GM10248 (cell line): Measurements from ENCODE around the gene LHPP.

Experiments
- CTCF ChIA-PET: fragments of 300-600 bp; sonication (Branson Sonifier 250); formaldehyde crosslinking; extraction: SDS; loops from one replicate; lab custom pipeline; 2021; ENCODE audit warnings: antibody characterized with exemption; lab: Yijun Ruan, JAX
- POLR2A ChIA-PET: fragments of 350-650 bp; sonication (Branson Sonifier 250); formaldehyde crosslinking; extraction: SDS; loops from one replicate; lab custom pipeline; 2020; ENCODE audit warnings: antibody characterized with exemption; lab: Yijun Ruan, JAX
- DNase-seq: peaks from one replicate; pipeline ENCODE4 v3.0.0; 2012; ENCODE audit errors: extremely low spot score
- TF ChIP-seq, protein P1 (sequence below): IDR thresholded peaks from 2 replicates; pipeline ENCODE4 v1.5.1; 2012; ENCODE audit warnings: mild to moderate bottlenecking, low read depth; ENCODE audit errors: extremely low read depth, missing control alignments, control extremely low read depth

The LHPP gene

DNA sequence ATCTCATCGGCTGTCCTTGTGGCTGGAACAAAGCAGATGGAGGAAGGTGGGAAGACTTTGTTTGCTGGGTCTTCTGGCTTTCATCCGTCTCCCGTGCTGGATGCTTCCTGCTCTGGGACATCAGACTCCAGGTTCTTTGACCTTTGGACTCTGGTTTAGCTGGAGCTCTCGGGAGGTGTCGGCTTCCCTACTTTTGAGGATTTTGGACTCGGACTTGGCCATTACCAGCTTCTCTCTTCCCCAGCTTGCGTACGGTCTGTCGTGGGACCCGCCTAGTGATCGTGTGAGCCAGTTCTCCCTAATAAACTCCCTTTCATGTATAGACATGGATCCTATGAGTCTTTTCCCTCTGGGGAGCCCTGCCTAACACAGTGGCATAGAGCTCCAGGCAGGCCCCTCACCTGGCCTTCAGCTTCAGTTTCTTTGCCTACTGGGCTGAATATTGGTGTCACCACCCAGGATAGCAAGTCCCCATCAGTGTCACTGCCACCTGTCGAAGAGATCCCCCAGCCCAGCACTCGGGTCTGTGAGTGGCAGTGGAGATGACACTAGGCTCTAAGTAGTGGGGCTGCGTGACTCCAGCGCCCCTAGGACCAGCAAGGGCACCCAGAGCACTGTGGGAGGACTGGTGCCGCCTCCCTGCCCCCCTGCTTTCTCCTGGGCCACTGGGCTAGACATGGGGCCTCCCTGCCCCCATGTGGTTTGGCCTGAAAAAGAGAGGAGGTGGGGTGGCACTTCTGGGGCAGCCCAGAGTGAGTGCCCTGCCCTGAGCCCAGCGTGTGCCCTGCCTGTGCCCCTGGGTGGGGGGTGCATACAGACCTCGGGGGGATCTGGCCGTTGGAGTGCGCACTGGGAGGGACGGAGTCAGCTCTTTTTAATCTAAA lies 135.6 kb downstream of the LHPP start:
- POLR2A ChIA-PET: no interaction called here
- CTCF ChIA-PET: interaction anchor here (1.2 kb wide), 1 partner anchor 12 kb away, joined by 3 read pairs; no protein-coding TSS in a partner anchor
- TF ChIP-seq, protein P1, sequence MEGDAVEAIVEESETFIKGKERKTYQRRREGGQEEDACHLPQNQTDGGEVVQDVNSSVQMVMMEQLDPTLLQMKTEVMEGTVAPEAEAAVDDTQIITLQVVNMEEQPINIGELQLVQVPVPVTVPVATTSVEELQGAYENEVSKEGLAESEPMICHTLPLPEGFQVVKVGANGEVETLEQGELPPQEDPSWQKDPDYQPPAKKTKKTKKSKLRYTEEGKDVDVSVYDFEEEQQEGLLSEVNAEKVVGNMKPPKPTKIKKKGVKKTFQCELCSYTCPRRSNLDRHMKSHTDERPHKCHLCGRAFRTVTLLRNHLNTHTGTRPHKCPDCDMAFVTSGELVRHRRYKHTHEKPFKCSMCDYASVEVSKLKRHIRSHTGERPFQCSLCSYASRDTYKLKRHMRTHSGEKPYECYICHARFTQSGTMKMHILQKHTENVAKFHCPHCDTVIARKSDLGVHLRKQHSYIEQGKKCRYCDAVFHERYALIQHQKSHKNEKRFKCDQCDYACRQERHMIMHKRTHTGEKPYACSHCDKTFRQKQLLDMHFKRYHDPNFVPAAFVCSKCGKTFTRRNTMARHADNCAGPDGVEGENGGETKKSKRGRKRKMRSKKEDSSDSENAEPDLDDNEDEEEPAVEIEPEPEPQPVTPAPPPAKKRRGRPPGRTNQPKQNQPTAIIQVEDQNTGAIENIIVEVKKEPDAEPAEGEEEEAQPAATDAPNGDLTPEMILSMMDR: no peak

DNA sequence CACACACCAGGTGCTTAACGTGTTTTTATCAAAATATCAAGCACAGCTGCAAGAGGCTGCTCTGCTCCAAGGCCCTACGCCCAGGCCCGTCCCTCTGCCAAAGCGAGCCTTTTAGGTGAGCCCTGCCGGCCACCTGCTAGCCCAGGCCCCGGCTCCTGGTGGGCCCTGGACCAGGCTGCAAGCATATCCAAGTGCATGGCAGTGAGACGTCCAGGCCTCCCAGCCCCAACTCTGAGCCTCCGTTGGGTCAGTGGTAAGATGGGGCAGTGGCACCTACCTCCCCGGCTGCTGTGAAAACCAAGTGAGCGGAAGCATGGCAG lies 136.2 kb downstream of the LHPP start:
- DNase-seq: no peak
- ChIA-PET CTCF (no interaction called here), POLR2A (no interaction called here)
- TF ChIP-seq, protein P1: no peak

More for the DNA sequence above, 135.6 kb downstream of the LHPP start:
- DNase-seq: no peak

DNA sequence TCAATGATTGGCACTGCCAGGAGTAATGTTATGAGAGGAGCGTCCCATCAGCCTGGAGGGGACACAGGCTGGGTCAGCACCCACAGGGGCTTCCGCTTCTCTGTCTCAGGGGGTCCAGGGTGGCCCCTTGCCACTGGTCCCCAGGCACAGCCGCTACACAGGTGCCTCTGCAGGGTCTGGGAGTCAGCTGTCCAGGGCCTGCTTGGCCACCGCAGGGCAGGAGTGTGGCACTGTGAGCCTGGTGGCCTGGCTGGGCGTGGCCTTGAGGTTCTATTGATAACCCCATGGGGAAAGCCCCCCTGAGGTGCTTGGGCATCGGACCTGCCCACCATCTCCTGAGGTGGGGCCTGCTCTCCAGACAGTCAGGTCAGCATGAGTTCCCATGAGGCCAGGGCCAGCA lies 136.6 kb downstream of the LHPP start:
- TF ChIP-seq, protein P1: no peak
- ChIA-PET CTCF (no interaction called here), POLR2A (no interaction called here)
- DNase-seq: no peak

DNA sequence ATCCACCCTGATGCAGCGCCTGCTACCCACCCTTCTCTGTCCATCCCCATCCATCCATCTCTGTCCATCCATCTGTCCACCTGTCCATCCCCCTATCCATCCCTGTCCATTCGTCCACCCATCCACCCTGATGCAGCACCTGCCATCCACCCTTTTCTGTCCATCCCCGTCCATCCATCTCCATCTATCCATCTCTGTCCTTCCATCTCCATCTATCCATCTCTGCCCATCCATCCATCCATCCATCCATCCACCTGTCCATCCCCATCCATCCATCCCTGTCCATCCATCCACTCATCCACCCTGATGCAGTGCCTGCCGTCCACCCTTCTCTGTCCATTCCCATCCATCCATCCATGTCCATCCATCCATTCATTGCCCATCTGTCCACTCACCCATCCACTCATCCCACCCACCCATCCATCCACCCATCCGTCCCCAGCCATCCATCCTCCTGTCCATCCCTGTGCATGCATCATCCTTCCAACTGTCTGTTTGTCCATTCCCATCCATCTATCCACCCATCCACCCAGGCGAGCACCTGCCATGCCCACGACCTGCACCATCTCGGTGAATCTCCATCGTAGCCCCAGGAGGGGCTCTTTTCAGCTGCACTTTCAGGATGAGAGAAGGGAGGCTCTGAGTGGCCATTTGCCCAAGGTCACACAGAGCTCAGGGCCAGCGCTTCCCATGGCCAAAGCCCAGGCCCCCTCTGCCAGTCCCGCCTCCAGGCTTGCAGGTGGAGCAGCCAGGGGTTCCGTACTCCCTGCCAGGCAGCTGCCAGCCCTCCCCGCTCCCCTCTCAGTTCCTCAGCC lies 137.4 kb downstream of the LHPP start:
- TF ChIP-seq, protein P1: no peak
- POLR2A ChIA-PET: no interaction called here
- no peak for DNase-seq
- CTCF ChIA-PET: interaction anchor here (1.2 kb wide), 1 partner anchor 10 kb away, joined by 4 read pairs; no protein-coding TSS in a partner anchor

DNA sequence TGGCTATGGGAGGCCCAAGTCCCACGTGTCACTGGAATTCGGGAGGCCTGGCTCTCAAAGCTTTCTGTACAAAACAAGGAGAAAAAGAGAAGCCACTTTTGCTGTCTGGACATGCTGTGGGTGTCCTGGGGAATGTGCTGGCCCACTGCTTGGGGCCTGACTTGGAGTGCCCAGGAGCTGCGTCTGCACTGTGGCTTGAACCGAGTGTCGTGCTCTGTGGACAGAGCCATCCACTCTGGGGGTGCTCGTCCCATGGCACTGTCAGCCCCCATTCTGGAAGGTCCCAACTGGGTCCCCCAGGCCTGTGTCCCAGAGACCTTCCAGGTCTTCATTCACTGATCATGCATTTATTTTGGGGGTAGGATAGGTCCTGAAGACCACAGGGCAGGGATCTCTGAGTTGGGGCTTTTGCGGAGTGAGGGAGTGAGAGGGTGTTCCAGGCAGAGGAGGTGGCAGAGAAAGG lies 138.0 kb downstream of the LHPP start:
- TF ChIP-seq, protein P1: no peak
- no peak for DNase-seq
- POLR2A ChIA-PET: no interaction called here
- CTCF ChIA-PET: interaction anchor here (1.1 to 1.4 kb wide), 3 partner anchors 9 to 14 kb away, joined by 3 to 4 read pairs (median 4); no protein-coding TSS in a partner anchor
